ENCODE results near the gene PTPRF. TPM values are rescaled to one million over a fixed set of nuclear protein-coding genes. Genes with fewer than 3 reads are reported as not detected.

PTPRF gene
- total RNA-seq, 3 donors from 2014 or later (not counting 1 experiment from before 2014, with no cell fraction given) = 0.12 to 1.9 TPM; not detected in 1

DNA sequence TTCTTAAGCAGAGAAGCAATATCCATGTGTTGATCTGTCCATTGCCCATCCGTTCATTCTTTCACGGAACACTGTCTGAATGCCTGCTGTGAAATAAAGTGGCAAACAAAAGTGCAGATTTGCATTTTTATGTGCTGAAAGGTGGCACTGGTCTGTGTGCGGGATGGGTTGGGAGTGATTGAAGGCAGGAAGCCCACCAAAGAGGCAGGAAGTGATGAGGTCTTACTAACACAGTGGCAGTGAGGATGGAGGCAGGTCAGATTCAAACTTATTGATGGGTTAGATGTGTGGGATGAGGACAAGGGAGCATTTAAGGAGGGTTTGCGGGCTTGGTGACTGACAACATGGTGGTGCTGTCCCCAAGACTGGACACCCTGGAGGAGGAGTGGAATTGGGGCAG lies 8.3 kb downstream of the PTPRF start:
- 78% methylated on average over 4 of the region's 4 CpGs for WGBS (ENCODE audit: insufficient coverage)
- ATAC-seq = no peak

DNA sequence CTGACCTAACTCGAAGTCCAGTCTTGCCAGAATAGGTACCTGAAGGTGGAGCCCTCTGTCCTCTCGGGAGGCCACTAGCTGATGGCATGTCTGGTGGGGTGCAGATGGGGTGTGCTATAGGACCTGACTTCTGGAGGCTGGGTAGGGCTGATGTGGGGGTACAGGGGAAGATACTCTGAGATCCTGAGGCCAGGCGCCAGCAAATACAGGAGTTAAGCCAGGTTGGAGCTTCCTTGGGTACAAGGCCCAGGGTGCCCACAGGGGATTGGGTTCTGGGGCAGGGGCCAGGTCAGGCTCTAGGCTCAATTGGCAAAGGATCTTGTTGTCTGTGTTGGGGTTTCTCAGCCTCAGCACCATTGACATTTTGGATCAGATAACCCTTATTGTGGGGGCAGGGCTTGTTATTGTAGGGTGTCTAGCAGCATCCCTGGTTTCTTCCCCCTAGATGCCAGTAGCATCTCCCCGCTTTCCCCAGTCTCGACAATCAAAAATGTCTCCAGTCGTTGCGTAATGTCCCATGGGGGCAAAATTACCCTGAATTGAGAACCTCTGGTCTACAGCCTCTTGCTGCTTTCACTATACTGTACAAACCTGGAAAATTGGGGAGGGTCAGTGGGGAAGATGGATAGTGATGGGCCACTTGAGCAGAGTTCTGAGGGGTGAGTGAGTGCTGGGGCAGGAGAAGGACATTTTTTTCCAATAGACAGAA lies 9.2 kb downstream of the PTPRF start:
- Histone ChIP-seq H3K4me3 (ENCODE audit: low read length) (no peak overlapping the region), H3K27me3 (ENCODE audit: control insufficient read depth, insufficient read depth, low read length) (no peaks in the 10 kb centered on the region), H3K9me3 (ENCODE audit: control insufficient read depth, insufficient read depth, low read length) (no peaks in the 10 kb centered on the region), H3K27ac (ENCODE audit: low read length) (no peak overlapping the region), H3K36me3 (ENCODE audit: control insufficient read depth, insufficient read depth, low read length) (no peaks in the 10 kb centered on the region), H3K4me1 (ENCODE audit: control insufficient read depth, insufficient read depth, low read length) (no peaks in the 10 kb centered on the region)
- WGBS (ENCODE audit: insufficient coverage) = 86% methylated on average over 7 of the region's 7 CpGs
- intact Hi-C loops (cut with micrococcal nuclease) = no loop called here
- TF ChIP-seq, protein P1, sequence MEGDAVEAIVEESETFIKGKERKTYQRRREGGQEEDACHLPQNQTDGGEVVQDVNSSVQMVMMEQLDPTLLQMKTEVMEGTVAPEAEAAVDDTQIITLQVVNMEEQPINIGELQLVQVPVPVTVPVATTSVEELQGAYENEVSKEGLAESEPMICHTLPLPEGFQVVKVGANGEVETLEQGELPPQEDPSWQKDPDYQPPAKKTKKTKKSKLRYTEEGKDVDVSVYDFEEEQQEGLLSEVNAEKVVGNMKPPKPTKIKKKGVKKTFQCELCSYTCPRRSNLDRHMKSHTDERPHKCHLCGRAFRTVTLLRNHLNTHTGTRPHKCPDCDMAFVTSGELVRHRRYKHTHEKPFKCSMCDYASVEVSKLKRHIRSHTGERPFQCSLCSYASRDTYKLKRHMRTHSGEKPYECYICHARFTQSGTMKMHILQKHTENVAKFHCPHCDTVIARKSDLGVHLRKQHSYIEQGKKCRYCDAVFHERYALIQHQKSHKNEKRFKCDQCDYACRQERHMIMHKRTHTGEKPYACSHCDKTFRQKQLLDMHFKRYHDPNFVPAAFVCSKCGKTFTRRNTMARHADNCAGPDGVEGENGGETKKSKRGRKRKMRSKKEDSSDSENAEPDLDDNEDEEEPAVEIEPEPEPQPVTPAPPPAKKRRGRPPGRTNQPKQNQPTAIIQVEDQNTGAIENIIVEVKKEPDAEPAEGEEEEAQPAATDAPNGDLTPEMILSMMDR (IDR thresholded peaks at IDR 0.05) = no peak
- ATAC-seq = no peak
- Mint-ChIP-seq H3K4me3 (no peak overlapping the region), H3K27me3 (ENCODE audit: low read depth in 2 of 2) (peaks cover 0 to 8% of the 10 kb centered on the region in 2 donors), H3K27ac (no peak overlapping the region), H3K9me3 (no peaks in the 10 kb centered on the region), H3K36me3 (no peaks in the 10 kb centered on the region), H3K4me1 (peaks cover 0 to 9% of the 10 kb centered on the region in 2 donors)
- no peak for DNase-seq

More for the DNA sequence above, 8.3 kb downstream of the PTPRF start:
- H3K4me3 ChIP-seq (ENCODE audit: low read length) = no peak overlapping the region
- no peak overlapping the region for H3K27ac Mint-ChIP-seq
- no peaks in the 10 kb centered on the region for H3K36me3 ChIP-seq (ENCODE audit: control insufficient read depth, insufficient read depth, low read length)
- TF ChIP-seq, protein P1 (IDR thresholded peaks at IDR 0.05) = no peak
- H3K27me3 Mint-ChIP-seq (ENCODE audit: low read depth in 2 of 2) = peaks cover 0 to 8% of the 10 kb centered on the region in 2 donors
- no peak overlapping the region for H3K27ac ChIP-seq (ENCODE audit: low read length)
- no peaks in the 10 kb centered on the region for H3K9me3 ChIP-seq (ENCODE audit: control insufficient read depth, insufficient read depth, low read length)
- no peaks in the 10 kb centered on the region for H3K36me3 Mint-ChIP-seq
- intact Hi-C loops (cut with micrococcal nuclease) = no loop called here
- H3K4me1 Mint-ChIP-seq = peaks cover 0 to 9% of the 10 kb centered on the region in 2 donors
- H3K4me3 Mint-ChIP-seq = no peak overlapping the region
- H3K9me3 Mint-ChIP-seq = no peaks in the 10 kb centered on the region
- no peak for DNase-seq
- H3K27me3 ChIP-seq (ENCODE audit: control insufficient read depth, insufficient read depth, low read length) = no peaks in the 10 kb centered on the region
- H3K4me1 ChIP-seq (ENCODE audit: control insufficient read depth, insufficient read depth, low read length) = no peaks in the 10 kb centered on the region

DNA sequence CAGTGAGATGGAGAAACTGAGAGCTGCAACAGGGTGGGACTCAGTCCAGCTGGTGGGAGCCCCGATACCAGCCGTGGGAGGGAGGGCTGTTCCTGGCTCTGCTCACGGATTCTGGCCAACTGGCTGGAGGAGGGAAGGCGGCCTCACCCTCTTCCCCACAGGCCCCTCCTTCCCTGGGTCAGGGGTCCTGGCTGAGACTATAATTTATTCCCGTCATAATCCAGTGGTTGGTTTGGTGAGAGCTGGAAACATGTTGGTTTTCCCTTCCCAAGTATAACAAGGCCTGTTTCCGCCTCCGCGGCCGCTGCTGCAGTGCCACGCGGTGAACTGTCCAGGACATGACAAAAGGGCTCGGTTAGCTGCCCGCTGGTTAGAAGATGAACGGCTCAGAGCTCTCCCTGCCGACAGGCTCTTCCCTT lies 10.0 kb downstream of the PTPRF start:
- Mint-ChIP-seq H3K4me3 (no peak overlapping the region), H3K4me1 (peaks cover 0 to 9% of the 10 kb centered on the region in 2 donors), H3K27ac (no peak overlapping the region), H3K27me3 (ENCODE audit: low read depth in 2 of 2) (peaks cover 0 to 8% of the 10 kb centered on the region in 2 donors), H3K36me3 (no peaks in the 10 kb centered on the region), H3K9me3 (no peaks in the 10 kb centered on the region)
- WGBS (ENCODE audit: insufficient coverage) = 86% methylated on average over 13 of the region's 15 CpGs
- intact Hi-C loops (cut with micrococcal nuclease) = no loop called here
- no peak overlapping the region for H3K27ac ChIP-seq (ENCODE audit: low read length)
- no peak for DNase-seq
- H3K27me3 ChIP-seq (ENCODE audit: control insufficient read depth, insufficient read depth, low read length) = no peaks in the 10 kb centered on the region
- H3K4me3 ChIP-seq (ENCODE audit: low read length) = no peak overlapping the region
- no peaks in the 10 kb centered on the region for H3K4me1 ChIP-seq (ENCODE audit: control insufficient read depth, insufficient read depth, low read length)
- H3K36me3 ChIP-seq (ENCODE audit: control insufficient read depth, insufficient read depth, low read length) = no peaks in the 10 kb centered on the region
- no peak for ATAC-seq
- TF ChIP-seq, protein P1 (IDR thresholded peaks at IDR 0.05) = no peak
- no peaks in the 10 kb centered on the region for H3K9me3 ChIP-seq (ENCODE audit: control insufficient read depth, insufficient read depth, low read length)

DNA sequence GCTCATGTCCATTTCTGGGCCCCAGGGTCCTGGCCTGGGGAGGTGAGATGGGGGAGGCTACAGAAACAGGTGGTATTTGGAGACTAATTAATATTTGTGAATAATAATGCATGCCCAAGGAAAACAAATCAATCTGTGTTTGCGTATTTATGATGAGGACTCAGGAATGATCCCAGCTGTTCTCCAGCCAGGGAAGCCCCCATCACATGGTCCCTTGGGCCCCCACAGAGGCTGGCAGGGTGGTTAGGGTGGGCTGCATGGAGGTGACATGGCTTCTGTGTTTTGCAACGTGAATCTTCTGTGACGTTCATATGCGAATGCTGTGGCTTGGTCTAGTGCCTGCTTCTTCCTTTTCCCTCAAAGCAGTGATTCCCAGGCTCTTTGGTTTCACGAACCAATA lies 10.5 kb downstream of the PTPRF start:
- no peak overlapping the region for H3K4me3 ChIP-seq (ENCODE audit: low read length)
- Mint-ChIP-seq H3K36me3 (no peaks in the 10 kb centered on the region), H3K4me3 (no peak overlapping the region), H3K27me3 (ENCODE audit: low read depth in 2 of 2) (peaks cover 0 to 8% of the 10 kb centered on the region in 2 donors), H3K9me3 (no peaks in the 10 kb centered on the region), H3K27ac (no peak overlapping the region), H3K4me1 (peaks cover 0 to 9% of the 10 kb centered on the region in 2 donors)
- H3K36me3 ChIP-seq (ENCODE audit: control insufficient read depth, insufficient read depth, low read length) = no peaks in the 10 kb centered on the region
- no peak for ATAC-seq
- no peak for DNase-seq
- no peak overlapping the region for H3K27ac ChIP-seq (ENCODE audit: low read length)
- 73% methylated on average over 5 of the region's 5 CpGs for WGBS (ENCODE audit: insufficient coverage)
- intact Hi-C loops (cut with micrococcal nuclease) = no loop called here
- H3K9me3 ChIP-seq (ENCODE audit: control insufficient read depth, insufficient read depth, low read length) = no peaks in the 10 kb centered on the region
- TF ChIP-seq, protein P1 (IDR thresholded peaks at IDR 0.05) = no peak
- no peaks in the 10 kb centered on the region for H3K4me1 ChIP-seq (ENCODE audit: control insufficient read depth, insufficient read depth, low read length)
- H3K27me3 ChIP-seq (ENCODE audit: control insufficient read depth, insufficient read depth, low read length) = no peaks in the 10 kb centered on the region
